Omental fat pad (tissue), 4 donors: ENCODE measurements around the gene ADARB1. TPM values are rescaled to one million over a fixed set of nuclear protein-coding genes. Genes with fewer than 3 reads are reported as not detected.

Experiments
- ATAC-seq: fragments of 150-250 bp; one replicate; pipeline ENCODE4 v1.9.1; 2016; ENCODE audit warnings: mild to moderate bottlenecking, moderate library complexity; ENCODE audit not compliant: low FRiP score
- DNase-seq: peaks from one replicate; pipeline ENCODE4 v3.0.0-alpha.2; 2019; ENCODE audit warnings: low spot score
- total RNA-seq, 4 donors: library from RNA; depleted of rRNA; stranded (reverse); fragments of >200 nt; gene quantifications; one replicate each; pipeline ENCODE4 v1.1.0, GENCODE V29; 2016
- TF ChIP-seq, protein P1 (sequence below), 3 donors: fragments of 450-650 bp; IDR thresholded peaks; one replicate each; pipeline ENCODE4 v1.5.1; 2016 to 2017; ENCODE audit warnings: antibody characterized with exemption in 3 of 3, mild to moderate bottlenecking in 3 of 3, moderate library complexity in 2 of 3

Gene ADARB1
- total RNA-seq, 4 donors from 2014 or later = 17.3 to 38.3 (median 23.3) TPM

DNA sequence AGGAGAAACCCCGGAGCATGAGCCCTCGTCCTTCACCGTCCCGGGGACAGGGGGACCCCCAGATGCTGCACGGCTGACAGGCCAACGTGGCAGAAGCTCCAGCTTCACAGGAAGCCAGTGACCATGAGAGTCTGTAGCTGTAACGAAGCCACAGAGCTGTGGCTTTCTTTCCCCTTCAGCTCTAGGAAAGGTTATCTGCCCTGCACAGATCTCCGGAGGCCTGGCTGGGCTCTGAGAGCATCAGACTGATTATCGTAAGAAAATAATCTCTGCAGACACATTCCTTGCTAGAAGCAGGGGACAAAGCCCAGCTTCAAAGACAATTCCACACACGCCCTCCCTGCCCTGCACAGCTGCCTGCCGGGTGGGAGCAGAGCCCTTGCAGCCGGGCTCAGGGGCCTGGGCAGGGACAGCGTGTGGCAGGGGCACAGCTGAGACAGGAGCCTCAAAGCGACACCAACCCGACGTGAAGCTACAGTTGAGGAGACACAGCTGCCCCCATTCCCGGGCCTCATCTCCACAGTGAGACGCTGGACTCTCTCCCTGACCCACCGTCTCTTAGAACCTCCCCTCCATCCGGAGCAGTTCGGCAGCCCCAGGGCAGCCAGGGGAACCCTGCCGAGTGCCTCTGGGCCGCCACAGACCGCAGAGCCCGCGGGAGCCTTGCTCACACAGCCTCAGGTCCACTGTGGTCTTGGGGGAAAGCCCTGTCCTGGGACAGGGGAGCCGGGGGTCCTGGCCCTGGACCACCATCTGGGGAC, 182.7 kb downstream of the ADARB1 start:
- DNase-seq = no peak
- TF ChIP-seq, protein P1, sequence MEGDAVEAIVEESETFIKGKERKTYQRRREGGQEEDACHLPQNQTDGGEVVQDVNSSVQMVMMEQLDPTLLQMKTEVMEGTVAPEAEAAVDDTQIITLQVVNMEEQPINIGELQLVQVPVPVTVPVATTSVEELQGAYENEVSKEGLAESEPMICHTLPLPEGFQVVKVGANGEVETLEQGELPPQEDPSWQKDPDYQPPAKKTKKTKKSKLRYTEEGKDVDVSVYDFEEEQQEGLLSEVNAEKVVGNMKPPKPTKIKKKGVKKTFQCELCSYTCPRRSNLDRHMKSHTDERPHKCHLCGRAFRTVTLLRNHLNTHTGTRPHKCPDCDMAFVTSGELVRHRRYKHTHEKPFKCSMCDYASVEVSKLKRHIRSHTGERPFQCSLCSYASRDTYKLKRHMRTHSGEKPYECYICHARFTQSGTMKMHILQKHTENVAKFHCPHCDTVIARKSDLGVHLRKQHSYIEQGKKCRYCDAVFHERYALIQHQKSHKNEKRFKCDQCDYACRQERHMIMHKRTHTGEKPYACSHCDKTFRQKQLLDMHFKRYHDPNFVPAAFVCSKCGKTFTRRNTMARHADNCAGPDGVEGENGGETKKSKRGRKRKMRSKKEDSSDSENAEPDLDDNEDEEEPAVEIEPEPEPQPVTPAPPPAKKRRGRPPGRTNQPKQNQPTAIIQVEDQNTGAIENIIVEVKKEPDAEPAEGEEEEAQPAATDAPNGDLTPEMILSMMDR (IDR thresholded peaks at IDR 0.05) = no peak
- no peak for ATAC-seq

DNA sequence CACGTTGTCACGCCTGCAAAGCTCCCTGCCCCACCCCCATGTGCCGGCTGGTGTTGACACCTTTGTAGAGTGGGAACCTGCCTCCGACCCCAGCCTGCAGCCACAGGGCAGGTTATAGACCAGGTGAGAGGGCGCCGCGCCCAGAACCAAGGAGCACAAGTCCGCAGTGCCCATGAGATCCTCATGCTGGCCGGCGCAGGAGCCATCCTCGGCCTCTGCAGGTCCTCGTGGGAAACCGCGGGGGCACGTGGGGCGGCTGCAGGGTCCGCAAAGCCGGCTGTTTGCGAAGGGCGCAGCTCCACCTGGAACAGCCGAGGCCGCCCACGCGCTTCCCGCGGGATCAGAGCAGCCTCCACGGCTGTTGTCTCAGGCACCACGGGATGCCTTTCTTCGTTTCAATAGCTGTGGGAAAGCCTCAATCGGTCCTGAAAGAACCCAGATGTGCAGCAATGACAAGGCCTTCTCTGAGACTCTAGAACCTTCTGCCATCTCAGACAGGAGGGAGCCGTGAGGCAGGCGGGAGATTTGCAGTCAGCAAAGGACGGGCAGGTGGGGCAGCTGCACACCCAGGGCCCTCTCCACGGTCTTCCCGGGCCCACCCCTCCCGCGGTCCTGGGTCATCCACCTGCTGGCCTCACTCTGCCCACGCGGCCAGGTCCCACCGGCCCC, 183.4 kb downstream of the ADARB1 start:
- TF ChIP-seq, protein P1 (IDR thresholded peaks at IDR 0.05) = no peak
- ATAC-seq (no peak), DNase-seq (no peak)

DNA sequence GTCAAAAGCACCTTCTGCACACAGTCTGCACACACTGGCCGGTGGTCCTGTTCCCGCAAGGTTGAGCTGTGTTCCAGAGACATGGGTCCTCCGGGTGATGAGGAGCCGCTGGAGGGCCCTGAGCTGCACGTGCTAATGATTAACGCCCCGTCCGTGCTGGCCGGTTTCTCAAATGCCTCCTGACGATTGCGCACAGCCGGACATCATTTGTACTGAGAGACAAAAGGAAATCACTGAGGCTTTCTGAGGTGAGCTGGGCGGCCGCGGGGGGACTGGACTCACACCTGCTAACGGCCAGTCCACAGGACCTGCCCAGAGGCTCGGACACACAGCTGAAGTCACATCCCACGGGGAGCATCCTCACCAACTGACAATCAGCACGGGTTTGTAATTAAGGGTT, 184.1 kb downstream of the ADARB1 start:
- no peak for ATAC-seq
- TF ChIP-seq, protein P1 (IDR thresholded peaks at IDR 0.05) = no peak
- no peak for DNase-seq

DNA sequence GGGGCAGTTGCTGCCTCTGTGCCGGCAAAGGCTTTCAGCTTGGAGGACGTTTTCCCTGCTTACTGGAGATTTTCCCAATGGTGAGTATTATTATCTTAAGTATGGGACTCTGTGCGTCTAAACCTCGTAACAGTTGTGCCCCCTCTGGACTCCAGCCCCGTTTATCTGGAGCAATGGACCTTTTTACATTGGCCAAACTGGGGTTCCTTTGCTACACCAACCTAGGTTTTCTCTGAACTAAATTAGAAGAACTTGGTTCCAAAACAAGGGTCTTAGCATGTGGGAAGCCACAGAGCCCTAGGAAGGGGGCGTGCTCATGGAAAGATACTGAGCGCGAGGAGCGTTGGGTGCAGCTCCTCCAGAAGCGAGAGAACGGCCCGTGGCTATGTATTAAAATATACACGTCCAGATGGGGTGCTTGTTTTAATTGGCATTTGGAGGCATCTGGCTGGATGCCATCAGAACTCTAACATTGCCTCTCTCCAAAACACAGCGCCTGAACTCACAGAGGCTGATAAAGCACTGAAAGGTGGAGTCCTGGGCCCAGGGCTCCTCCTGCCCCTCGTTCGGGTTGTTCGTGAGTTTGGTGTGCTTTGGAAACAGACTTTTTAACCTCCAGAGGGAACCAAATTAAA, 184.9 kb downstream of the ADARB1 start:
- DNase-seq = no peak
- no peak for ATAC-seq
- TF ChIP-seq, protein P1 (IDR thresholded peaks at IDR 0.05) = no peak

DNA sequence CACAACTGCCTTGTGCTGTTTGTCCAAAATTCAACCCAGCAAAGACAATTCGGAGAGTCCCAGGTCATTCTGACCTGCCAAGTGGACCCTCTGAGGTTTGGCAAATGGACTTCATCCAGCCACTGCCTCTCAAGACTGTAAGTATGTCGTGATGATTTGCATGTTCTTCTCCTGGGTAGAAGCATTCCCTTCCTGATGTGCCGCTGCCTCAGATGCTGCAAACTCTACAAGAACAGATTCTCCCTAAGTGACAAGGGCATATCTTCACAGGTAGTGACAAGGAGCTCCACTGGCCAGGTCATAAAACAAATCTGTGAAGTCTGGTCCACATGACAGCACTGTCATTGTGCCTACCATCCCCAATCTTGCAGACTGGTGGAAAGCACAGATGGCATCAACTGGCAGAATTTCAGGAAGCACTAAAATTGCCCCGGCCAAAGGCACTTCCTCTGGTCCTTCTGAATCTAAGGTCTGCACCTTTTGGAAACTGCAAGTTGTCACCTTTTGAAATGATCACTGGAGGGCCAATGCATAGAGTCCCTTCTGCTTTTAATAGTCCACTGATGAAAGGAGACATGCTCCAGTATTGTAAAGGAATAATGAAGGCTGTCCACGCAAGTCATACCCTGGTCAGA, 185.9 kb downstream of the ADARB1 start:
- ATAC-seq (no peak), DNase-seq (no peak)
- TF ChIP-seq, protein P1 (IDR thresholded peaks at IDR 0.05) = no peak

DNA sequence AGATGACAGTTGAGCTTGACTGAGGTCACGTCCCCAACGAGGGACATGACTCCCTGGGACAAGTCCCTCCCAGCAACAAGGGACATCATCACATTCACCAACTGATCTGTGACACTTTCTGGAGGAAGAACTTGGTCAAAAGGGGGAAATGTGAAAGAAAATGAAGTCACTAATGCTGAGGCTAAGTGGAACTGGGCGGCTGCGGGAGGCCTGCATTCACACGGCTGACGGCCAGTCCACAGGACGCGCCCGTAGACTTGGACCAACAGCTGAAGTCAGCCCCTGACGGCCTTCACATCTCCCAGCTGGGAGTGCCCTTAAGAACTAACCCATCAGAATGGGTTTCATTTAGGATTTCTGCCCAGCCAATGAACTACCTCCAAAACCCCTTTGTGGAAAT, 186.7 kb downstream of the ADARB1 start:
- ATAC-seq (no peak), DNase-seq (no peak)

More for the DNA sequence above, 186.7 kb downstream of the ADARB1 start:
- TF ChIP-seq, protein P1 (IDR thresholded peaks at IDR 0.05) = no peak
